Measurements from ENCODE around the gene SLC17A5. TPM values are rescaled to one million over a fixed set of nuclear protein-coding genes. Genes with fewer than 3 reads are reported as not detected.

The SLC17A5 gene
- total RNA-seq, 4 donors from 2014 or later = 15.0 to 17.9 (median 16.2) TPM

DNA sequence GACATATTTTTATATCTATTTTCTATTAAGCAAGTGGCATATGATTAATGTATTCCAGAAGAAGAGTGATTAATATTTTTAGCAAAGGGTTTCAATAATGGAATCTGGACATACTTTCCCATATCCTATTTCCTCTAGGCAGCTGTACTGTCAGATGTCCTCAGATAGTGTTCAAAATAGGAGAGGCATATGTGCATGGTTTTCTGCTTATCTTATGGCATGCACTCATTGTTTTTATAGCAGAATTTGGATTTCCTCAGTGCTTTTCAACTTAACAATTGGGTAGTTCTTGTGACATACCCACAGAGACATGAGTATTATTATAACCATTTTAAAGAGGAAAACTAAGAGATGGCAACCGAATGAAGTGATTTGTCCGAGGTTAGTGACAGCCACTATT is 12.6 kb upstream of the SLC17A5 start:
- DNase-seq (ENCODE audit: extremely low spot score) = no peak
- TF ChIP-seq POLR2AphosphoS5 (IDR thresholded peaks at IDR 0.05) (no peak), EP300 (IDR thresholded peaks at IDR 0.05) (no peak)
- H3K27me3 ChIP-seq = no peaks in the 10 kb centered on the region
- H3K9me3 ChIP-seq = no peaks in the 10 kb centered on the region
- H3K36me3 ChIP-seq = no peaks in the 10 kb centered on the region
- no peak overlapping the region for H3K27ac ChIP-seq (replicated peaks in 1 of 4)
- no peaks in the 10 kb centered on the region for H3K4me1 ChIP-seq
- WGBS = 63% methylated on average over 2 of the region's 2 CpGs
- intact Hi-C loops (cut with DNase I) = no loop called here
- no peak overlapping the region for H3K4me3 ChIP-seq

DNA sequence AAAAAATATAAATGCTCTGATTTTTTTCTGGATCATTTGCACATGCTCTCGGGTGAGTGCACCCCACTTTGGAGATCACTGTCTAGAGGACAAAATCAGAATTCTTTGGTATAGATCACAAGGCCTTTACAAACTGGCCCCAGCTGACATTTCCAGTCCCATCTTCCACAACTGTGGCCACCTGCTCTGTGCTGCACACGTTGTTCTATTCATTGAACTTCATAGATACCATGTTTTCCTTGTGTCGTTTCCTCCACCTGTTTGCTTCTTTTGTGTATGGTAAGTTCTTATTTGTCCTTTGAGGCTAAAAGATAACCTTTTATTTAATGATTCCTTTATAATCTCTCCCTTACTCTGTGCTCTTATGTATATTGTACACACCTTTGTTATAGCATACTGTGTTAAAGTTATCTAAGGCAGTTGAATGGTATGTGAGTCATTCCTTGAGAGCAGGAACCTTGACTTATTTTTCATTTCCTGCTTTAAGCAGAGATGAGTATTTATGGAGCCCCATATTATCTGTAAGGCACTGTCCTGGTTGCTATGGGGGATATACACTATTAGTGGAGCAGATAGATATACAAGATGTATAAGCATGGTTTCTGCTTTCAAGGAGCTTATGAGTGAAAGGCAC is 12.0 kb upstream of the SLC17A5 start:
- no peak overlapping the region for H3K4me3 ChIP-seq
- H3K27me3 ChIP-seq = no peaks in the 10 kb centered on the region
- H3K36me3 ChIP-seq = no peaks in the 10 kb centered on the region
- TF ChIP-seq, protein P1, sequence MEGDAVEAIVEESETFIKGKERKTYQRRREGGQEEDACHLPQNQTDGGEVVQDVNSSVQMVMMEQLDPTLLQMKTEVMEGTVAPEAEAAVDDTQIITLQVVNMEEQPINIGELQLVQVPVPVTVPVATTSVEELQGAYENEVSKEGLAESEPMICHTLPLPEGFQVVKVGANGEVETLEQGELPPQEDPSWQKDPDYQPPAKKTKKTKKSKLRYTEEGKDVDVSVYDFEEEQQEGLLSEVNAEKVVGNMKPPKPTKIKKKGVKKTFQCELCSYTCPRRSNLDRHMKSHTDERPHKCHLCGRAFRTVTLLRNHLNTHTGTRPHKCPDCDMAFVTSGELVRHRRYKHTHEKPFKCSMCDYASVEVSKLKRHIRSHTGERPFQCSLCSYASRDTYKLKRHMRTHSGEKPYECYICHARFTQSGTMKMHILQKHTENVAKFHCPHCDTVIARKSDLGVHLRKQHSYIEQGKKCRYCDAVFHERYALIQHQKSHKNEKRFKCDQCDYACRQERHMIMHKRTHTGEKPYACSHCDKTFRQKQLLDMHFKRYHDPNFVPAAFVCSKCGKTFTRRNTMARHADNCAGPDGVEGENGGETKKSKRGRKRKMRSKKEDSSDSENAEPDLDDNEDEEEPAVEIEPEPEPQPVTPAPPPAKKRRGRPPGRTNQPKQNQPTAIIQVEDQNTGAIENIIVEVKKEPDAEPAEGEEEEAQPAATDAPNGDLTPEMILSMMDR (IDR thresholded peaks at IDR 0.05) = no peak
- TF ChIP-seq POLR2AphosphoS5 (IDR thresholded peaks at IDR 0.05) = no peak
- no peak for TF ChIP-seq EP300 (IDR thresholded peaks at IDR 0.05)
- WGBS = 64% methylated on average over 3 of the region's 3 CpGs
- no peaks in the 10 kb centered on the region for H3K4me1 ChIP-seq
- no peaks in the 10 kb centered on the region for H3K9me3 ChIP-seq
- no peak for DNase-seq (ENCODE audit: extremely low spot score)
- intact Hi-C loops (cut with DNase I) = no loop called here
- H3K27ac ChIP-seq (replicated peaks in 1 of 4) = no peak overlapping the region

DNA sequence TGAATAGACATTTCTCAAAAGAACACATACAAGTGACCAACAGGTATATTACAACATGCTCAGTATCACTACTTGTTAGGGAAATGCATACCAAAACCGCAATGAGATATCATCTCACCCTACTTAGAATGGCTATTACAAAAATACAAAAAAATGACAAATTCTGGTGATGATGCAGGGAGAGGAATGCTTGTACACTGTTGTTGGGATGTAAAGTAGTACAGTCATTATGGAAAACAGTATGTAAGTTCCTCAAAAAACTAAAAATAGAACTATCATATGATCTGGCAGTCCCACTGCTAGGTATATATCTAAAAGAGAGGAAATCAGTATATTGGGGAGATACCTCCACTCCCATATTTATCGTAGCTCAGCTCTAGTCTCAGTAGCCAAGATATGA is 10.9 kb upstream of the SLC17A5 start:
- no peaks in the 10 kb centered on the region for H3K27me3 ChIP-seq
- intact Hi-C loops (cut with DNase I) = no loop called here
- H3K36me3 ChIP-seq = no peaks in the 10 kb centered on the region
- H3K9me3 ChIP-seq = no peaks in the 10 kb centered on the region
- H3K4me3 ChIP-seq = no peak overlapping the region
- TF ChIP-seq, protein P1 (IDR thresholded peaks at IDR 0.05) = no peak
- TF ChIP-seq EP300 (IDR thresholded peaks at IDR 0.05) = no peak
- no peak for TF ChIP-seq POLR2A (IDR thresholded peaks at IDR 0.05; ENCODE audit: low read depth)
- no peak overlapping the region for H3K27ac ChIP-seq (replicated peaks in 1 of 4)
- H3K4me1 ChIP-seq = no peaks in the 10 kb centered on the region
- no peak for DNase-seq (ENCODE audit: extremely low spot score)
- whole genome bisulfite sequencing = 77% methylated on average over 2 of the region's 2 CpGs

DNA sequence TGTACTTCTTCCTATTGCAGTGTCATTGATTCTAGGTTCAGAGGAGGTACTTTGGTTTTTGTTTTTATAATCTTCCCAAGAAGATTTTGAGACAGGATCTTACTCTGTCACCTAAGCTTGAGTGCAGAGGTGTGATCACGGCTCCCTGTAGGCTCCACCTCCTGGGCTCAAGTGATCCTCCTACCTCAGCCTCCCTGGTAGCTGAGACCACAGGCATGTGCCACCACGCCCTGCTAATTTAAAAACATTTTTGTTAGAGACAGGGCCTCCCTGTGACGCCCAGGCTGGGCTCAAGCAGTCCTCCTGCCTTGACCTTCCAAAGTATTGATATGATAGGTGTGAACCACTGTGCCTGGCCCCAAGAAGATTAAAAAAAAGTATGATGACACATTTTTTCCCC is 3.4 kb upstream of the SLC17A5 start:
- no peak for DNase-seq (ENCODE audit: extremely low spot score)
- Histone ChIP-seq H3K4me3 (no peak overlapping the region), H3K27me3 (no peaks in the 10 kb centered on the region), H3K4me1 (peaks cover 4 to 21% (median 15%) of the 10 kb centered on the region in 4 donors), H3K36me3 (no peaks in the 10 kb centered on the region), H3K9me3 (no peaks in the 10 kb centered on the region), H3K27ac (replicated peaks in 1 of 4) (no peak overlapping the region)
- 93% methylated on average over 3 of the region's 3 CpGs for WGBS
- intact Hi-C loops (cut with DNase I) = no loop called here
- TF ChIP-seq POLR2A (IDR thresholded peaks at IDR 0.05; ENCODE audit: low read depth) (no peak), POLR2AphosphoS5 (IDR thresholded peaks at IDR 0.05) (no peak), EP300 (IDR thresholded peaks at IDR 0.05) (no peak)

DNA sequence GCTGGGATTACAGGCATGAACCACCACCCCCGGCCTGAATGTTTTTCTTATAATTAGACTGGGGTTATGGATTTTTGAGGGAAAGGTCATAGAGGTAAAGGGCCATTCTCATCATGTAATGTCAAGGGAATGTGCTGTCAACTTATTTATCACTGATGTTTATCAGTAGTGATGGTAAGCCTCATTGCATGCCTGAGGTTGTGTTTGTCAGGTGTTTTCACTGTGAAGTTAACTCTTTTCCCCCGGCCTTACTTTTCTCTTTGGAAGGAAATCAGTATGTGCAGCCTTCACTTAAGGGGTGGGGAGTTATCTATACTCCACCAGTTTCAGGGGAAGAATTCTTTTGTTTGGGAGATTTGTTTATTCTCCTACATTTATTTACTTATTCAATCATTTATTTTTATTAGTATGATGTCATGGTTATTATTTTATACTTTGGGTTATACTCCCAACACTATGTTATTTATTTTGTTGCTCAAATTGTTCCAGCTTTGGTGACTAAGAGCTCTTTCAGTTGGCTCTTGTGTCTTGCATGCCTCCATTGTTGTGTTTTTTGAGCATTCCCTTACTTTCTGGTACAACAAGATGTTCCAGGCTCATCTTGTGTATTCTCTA is 2.8 kb upstream of the SLC17A5 start:
- Histone ChIP-seq H3K4me3 (no peak overlapping the region), H3K9me3 (no peaks in the 10 kb centered on the region), H3K4me1 (peaks cover 6 to 24% (median 19%) of the 10 kb centered on the region in 4 donors), H3K27me3 (no peaks in the 10 kb centered on the region), H3K27ac (replicated peaks in 1 of 4) (no peak overlapping the region), H3K36me3 (no peaks in the 10 kb centered on the region)
- 96% methylated on average over 2 of the region's 2 CpGs for WGBS
- intact Hi-C loops (cut with DNase I) = no loop called here
- TF ChIP-seq POLR2AphosphoS5 (IDR thresholded peaks at IDR 0.05) = no peak
- TF ChIP-seq EP300 (IDR thresholded peaks at IDR 0.05) = no peak
- TF ChIP-seq POLR2A (IDR thresholded peaks at IDR 0.05; ENCODE audit: low read depth) = no peak
- TF ChIP-seq, protein P1 (IDR thresholded peaks at IDR 0.05) = no peak
- no peak for DNase-seq (ENCODE audit: extremely low spot score)

All from esophagus muscularis mucosa (tissue), 4 donors.